Parietal lobe (tissue), 1 donor: ENCODE results near the gene TMEM200A. TPM values are rescaled to one million over a fixed set of nuclear protein-coding genes. Genes with fewer than 3 reads are reported as not detected.

Source experiments
- total RNA-seq: library from RNA; depleted of rRNA; stranded (reverse); fragments of >200 nt; gene quantifications from one replicate; pipeline ENCODE4 v1.2.3, GENCODE V29; 2014

Gene TMEM200A
- 25.0 TPM for total RNA-seq

GRCh38 chr6:130365166-130366106 lies at the start of gene TMEM200A:
TSS of gene TMEM200A (plus strand) at chr6:130366017. CDS start at chr6:130440423, 74,406 bp downstream.

Other genes with a start within 250 kb of the TMEM200A start
- 15.3 TPM for gene SAMD3, start 143.1 kb upstream of the TMEM200A start, total RNA-seq